ENCODE data around the gene GPR33. TPM values are rescaled to one million over a fixed set of nuclear protein-coding genes. Genes with fewer than 3 reads are reported as not detected.

Gene GPR33
- total RNA-seq, 2 experiments from 2014 or later, result not detected

- H3K9me3 ChIP-seq (ENCODE audit: low read length), result no peaks in the 10 kb centered on the region
Measured at GRCh38 chr14:31449136-31449535, 38.7 kb downstream of the GPR33 start.

DNA sequence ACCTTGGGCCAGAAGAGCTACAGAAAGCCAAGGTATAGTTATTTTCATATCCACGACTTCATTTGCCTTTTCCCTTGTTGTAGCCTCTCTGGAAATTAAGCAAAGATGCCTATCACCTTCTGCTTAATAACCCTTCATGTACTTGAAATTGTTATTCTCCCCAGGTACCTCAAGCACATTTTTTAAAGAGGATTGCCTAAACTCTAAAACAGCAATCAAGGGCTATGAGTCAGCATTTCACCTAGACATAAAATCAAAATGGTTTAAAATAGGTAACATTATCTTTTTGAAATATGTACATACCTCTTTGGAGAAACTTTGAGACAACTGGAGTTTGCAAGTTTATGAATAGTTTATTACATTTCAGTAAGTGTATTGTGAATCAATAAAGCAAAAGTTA, 42.1 kb downstream of the GPR33 start:
- Histone ChIP-seq H3K9me2 (ENCODE audit: insufficient read depth, low read length) (no peaks in the 10 kb centered on the region), H3K27ac (ENCODE audit: low read depth, low read length, poor library complexity, severe bottlenecking) (no peak overlapping the region), H4K20me1 (ENCODE audit: insufficient read depth, low read length) (no peaks in the 10 kb centered on the region; the same call in none of the 2 replicates), H3K4me2 (ENCODE audit: low read length) (no peak overlapping the region), H3K4me1 (ENCODE audit: insufficient read depth, low read length, poor library complexity, severe bottlenecking) (no peaks in the 10 kb centered on the region), H3K79me2 (ENCODE audit: insufficient read depth, low read depth, low read length) (no peaks in the 10 kb centered on the region), H3K4me3 (ENCODE audit: low read depth, low read length, poor library complexity, severe bottlenecking) (no peak overlapping the region), H3K36me3 (ENCODE audit: insufficient read depth, low read length) (peaks cover 59% of the 10 kb centered on the region), H3K9me3 (ENCODE audit: low read length) (no peaks in the 10 kb centered on the region), H2AFZ (ENCODE audit: low read length) (no peak overlapping the region)
- intact Hi-C loops (cut with micrococcal nuclease; ENCODE audit: unreplicated experiment), result no loop called here
- CTCF ChIA-PET (ENCODE audit: unreplicated experiment), result no interaction called here
- no peak for DNase-seq (ENCODE audit: low spot score)
- TF ChIP-seq EZH2phosphoT487 (IDR thresholded peaks at IDR 0.05; ENCODE audit: borderline replicate concordance, low read depth, low read length) (no peak), CTCF (conservative IDR thresholded peaks at IDR 0.05; ENCODE audit: low read length) (no peak)
- BruUV-seq (replicated peaks), result no TSS peak
- POLR2A ChIA-PET, result interaction anchor here (0.7 to 0.9 kb wide), 2 partner anchors 11 to 12 kb away, joined by 3 to 5 read pairs; partner anchors contain the start of gene DTD2

More at GRCh38 chr14:31449136-31449535, 38.7 kb downstream of the GPR33 start:
- no peak for DNase-seq (ENCODE audit: low spot score)
- no peak for TF ChIP-seq CTCF (conservative IDR thresholded peaks at IDR 0.05; ENCODE audit: low read length)
- TF ChIP-seq EZH2phosphoT487 (IDR thresholded peaks at IDR 0.05; ENCODE audit: borderline replicate concordance, low read depth, low read length), result no peak
- BruUV-seq (replicated peaks), result no TSS peak
- 0 out of 2 replicates have a peak, but pooled peaks cover under 1% of the 10 kb centered on the region for H3K79me2 ChIP-seq (ENCODE audit: insufficient read depth, low read depth, low read length)
- H3K27ac ChIP-seq (ENCODE audit: low read depth, low read length, poor library complexity, severe bottlenecking), result no peak overlapping the region
- H3K4me1 ChIP-seq (ENCODE audit: insufficient read depth, low read length, poor library complexity, severe bottlenecking), result no peaks in the 10 kb centered on the region
- no peak overlapping the region for H3K4me2 ChIP-seq (ENCODE audit: low read length)
- H3K9me2 ChIP-seq (ENCODE audit: insufficient read depth, low read length), result no peaks in the 10 kb centered on the region
- H3K4me3 ChIP-seq (ENCODE audit: low read depth, low read length, poor library complexity, severe bottlenecking), result no peak overlapping the region
- ChIA-PET CTCF (ENCODE audit: unreplicated experiment) (no interaction called here), POLR2A (interaction anchor here (1.5 kb wide), 1 partner anchor 9 kb away, joined by 4 read pairs; no protein-coding TSS in a partner anchor)
- peaks cover 80% of the 10 kb centered on the region for H3K36me3 ChIP-seq (ENCODE audit: insufficient read depth, low read length)
- intact Hi-C loops (cut with micrococcal nuclease; ENCODE audit: unreplicated experiment), result no loop called here
- no peak overlapping the region for H2AFZ ChIP-seq (ENCODE audit: low read length)
- no peaks in the 10 kb centered on the region; the same call in none of the 2 replicates for H4K20me1 ChIP-seq (ENCODE audit: insufficient read depth, low read length)

DNA sequence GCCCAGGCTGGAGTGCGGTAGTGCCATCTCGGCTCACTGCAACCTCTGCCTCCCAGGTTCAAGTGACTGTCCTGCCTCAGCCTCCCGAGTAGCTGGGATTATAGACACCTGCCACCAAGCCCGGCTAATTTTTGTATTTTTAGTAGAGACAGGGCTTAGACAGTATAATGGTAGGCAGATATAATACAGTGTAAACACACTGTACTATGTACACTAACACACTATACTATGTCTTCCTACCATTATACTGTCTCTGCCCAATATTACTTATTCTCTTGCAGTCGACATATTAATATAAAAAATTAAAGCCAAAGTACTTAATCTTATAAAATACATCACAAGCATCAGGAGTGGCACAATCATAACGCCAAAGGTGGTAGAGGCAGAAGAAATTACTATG, 45.6 kb downstream of the GPR33 start:
- no peaks in the 10 kb centered on the region for H3K9me3 ChIP-seq (ENCODE audit: low read length)
- no peak overlapping the region for H3K4me2 ChIP-seq (ENCODE audit: low read length)
- no peaks in the 10 kb centered on the region for H3K9me2 ChIP-seq (ENCODE audit: insufficient read depth, low read length)
- ChIA-PET CTCF (ENCODE audit: unreplicated experiment) (no interaction called here), POLR2A (interaction anchor here (0.6 kb wide), 1 partner anchor 440 kb away, joined by 3 read pairs; no protein-coding TSS in a partner anchor)
- no TSS peak for BruUV-seq (replicated peaks)
- H4K20me1 ChIP-seq (ENCODE audit: insufficient read depth, low read length), result no peaks in the 10 kb centered on the region
- peaks cover 40% of the 10 kb centered on the region for H3K36me3 ChIP-seq (ENCODE audit: insufficient read depth, low read length)
- no peaks in the 10 kb centered on the region for H3K4me1 ChIP-seq (ENCODE audit: insufficient read depth, low read length, poor library complexity, severe bottlenecking)
- no peak overlapping the region for H3K27ac ChIP-seq (ENCODE audit: low read depth, low read length, poor library complexity, severe bottlenecking)
- DNase-seq (ENCODE audit: low spot score), result no peak
- no peaks in the 10 kb centered on the region for H3K79me2 ChIP-seq (ENCODE audit: insufficient read depth, low read depth, low read length)
- no peak overlapping the region for H2AFZ ChIP-seq (ENCODE audit: low read length)
- no peak overlapping the region for H3K4me3 ChIP-seq (ENCODE audit: low read depth, low read length, poor library complexity, severe bottlenecking)
- no peak for TF ChIP-seq EZH2phosphoT487 (IDR thresholded peaks at IDR 0.05; ENCODE audit: borderline replicate concordance, low read depth, low read length)
- no peak for TF ChIP-seq CTCF (conservative IDR thresholded peaks at IDR 0.05; ENCODE audit: low read length)
- intact Hi-C loops (cut with micrococcal nuclease; ENCODE audit: unreplicated experiment), result no loop called here

All from OCI-LY7 (cell line).